ENCODE data around the gene FGD3. TPM values are rescaled to one million over a fixed set of nuclear protein-coding genes. Genes with fewer than 3 reads are reported as not detected.

Gene FGD3
- total RNA-seq, 1 donor from 2014 or later, result 0.09 TPM

DNA sequence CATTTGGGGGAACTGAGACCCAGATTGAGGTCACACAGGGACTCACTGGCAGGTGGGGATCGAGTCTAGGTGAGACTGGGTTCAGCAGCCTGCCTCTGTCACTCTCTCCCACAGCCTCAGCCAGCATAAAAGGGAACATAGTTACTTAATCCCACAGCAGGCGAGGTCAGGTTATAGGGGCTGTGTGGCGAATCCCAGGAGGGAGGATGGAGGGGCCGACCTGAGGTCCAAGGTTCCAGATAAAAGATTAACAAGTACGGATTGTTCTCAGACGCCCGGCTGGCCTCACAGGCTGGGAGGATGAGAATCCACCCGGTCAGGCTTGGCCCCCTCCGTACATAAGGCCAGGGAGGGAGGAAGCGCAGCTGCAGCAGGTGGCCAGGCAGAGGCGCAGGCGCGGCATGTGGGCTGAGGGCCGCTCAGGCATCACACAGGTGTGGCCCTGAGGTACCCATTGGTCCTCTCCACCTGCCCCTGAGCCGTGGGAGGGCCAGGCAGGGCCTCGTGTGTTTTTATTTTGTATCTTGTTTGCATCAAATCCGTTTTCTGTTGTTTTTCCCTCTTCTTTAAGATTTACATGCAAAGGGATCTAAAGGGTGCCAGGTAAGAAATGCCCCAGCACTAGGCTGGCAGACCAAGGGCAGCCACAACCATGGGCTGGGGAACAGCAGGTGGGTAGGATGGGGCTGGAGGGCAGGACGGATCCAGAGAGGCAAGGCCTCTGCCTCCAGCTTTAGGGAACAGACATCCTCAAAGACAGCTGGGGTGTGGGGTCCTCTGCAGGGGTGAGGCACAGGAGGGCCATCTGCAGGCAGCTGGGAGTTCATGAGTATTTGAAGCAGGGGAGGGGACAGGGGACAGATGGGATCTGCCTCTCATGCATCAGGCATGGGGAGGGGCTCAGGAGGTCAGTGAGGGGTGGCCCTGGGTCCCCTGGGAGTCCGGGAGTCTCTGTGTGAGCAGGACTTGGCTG is 114.8 kb downstream of the FGD3 start:
- no peak overlapping the region for H3K9ac ChIP-seq (ENCODE audit: low read length)
- FAIRE-seq (no peak), DNase-seq (ENCODE audit: low read depth) (no peak)
- H3K27ac Mint-ChIP-seq (ENCODE audit: unreplicated experiment), result no peak overlapping the region
- H3K4me1 ChIP-seq (ENCODE audit: insufficient read depth, low read length), result peaks cover 7% of the 10 kb centered on the region
- H3K27ac ChIP-seq (ENCODE audit: low read depth, low read length), result no peak overlapping the region
- no peaks in the 10 kb centered on the region for H3K36me3 Mint-ChIP-seq (ENCODE audit: low read depth, unreplicated experiment)
- no peak overlapping the region for H2AFZ ChIP-seq (ENCODE audit: low read depth, low read length)
- H3K9me3 ChIP-seq (ENCODE audit: insufficient read depth, low read depth, low read length), result no peaks in the 10 kb centered on the region
- no peaks in the 10 kb centered on the region for H4K20me1 ChIP-seq (ENCODE audit: insufficient read depth, low read length)
- TF ChIP-seq EZH2 (IDR thresholded peaks at IDR 0.05; ENCODE audit: insufficient read depth, low read length) (no peak), CTCF (IDR thresholded peaks at IDR 0.05; ENCODE audit: insufficient read depth, low read depth, low read length) (no peak)
- no peak overlapping the region for H3K4me3 ChIP-seq (ENCODE audit: insufficient read depth, low read depth, low read length)
- no peak overlapping the region for H3K4me3 Mint-ChIP-seq (ENCODE audit: unreplicated experiment)
- H3K36me3 ChIP-seq (ENCODE audit: insufficient read depth, low read length), result no peaks in the 10 kb centered on the region
- H3K4me2 ChIP-seq (ENCODE audit: low read length), result no peak overlapping the region
- H3K27me3 ChIP-seq (ENCODE audit: insufficient read depth, low read length), result peaks cover 2% of the 10 kb centered on the region
- H3K9me3 Mint-ChIP-seq (ENCODE audit: unreplicated experiment), result no peaks in the 10 kb centered on the region
- no peaks in the 10 kb centered on the region for H3K4me1 Mint-ChIP-seq (ENCODE audit: low read depth, unreplicated experiment)
- peaks cover 35% of the 10 kb centered on the region for H3K27me3 Mint-ChIP-seq (ENCODE audit: low read depth, unreplicated experiment)
- no peaks in the 10 kb centered on the region for H3K79me2 ChIP-seq (ENCODE audit: insufficient read depth, low read length)

DNA sequence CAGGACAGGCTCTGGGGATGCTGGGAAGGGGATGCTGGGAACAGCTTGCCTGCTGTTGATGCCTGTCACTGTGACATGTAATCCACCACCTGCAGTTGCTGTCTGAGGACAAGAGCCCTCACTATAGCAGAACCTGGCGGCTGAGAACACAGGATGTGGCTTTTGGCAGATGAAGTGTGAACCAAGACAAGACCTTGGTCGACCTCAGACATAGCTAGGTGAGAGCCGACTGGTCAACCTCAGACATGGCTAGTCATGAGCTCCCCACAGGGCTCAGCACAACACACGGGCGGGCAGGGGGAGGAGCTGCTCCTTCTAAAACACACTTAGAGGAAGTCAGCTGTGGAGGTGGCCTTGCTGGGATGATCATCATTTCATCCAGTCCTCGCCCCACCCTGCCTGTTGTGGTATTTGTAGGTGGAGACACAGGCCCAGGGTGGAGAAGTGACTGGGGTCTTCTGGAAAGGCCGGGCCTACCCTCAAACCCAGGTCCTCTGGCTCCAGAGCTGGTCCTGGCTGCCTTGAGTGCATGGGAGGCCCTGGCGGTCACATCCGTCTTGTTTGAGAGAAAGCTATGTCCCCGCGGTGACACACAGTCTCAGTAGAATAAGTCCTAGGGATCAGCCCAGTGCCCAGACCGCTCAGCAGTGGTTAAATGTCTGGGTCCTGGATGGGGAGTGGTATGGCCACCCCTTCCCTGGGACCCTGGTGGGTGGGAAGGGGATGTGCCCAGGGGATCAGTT is 117.2 kb downstream of the FGD3 start:
- Histone ChIP-seq H3K9ac (ENCODE audit: low read length) (no peak overlapping the region), H3K4me2 (ENCODE audit: low read length) (no peak overlapping the region), H3K4me3 (ENCODE audit: insufficient read depth, low read depth, low read length) (no peak overlapping the region), H3K4me1 (ENCODE audit: insufficient read depth, low read length) (peaks cover 7% of the 10 kb centered on the region), H3K9me3 (ENCODE audit: insufficient read depth, low read depth, low read length) (no peaks in the 10 kb centered on the region), H3K79me2 (ENCODE audit: insufficient read depth, low read length) (no peaks in the 10 kb centered on the region), H3K27ac (ENCODE audit: low read depth, low read length) (no peak overlapping the region), H4K20me1 (ENCODE audit: insufficient read depth, low read length) (no peaks in the 10 kb centered on the region), H2AFZ (ENCODE audit: low read depth, low read length) (peak overlapping the region; percentile 5), H3K27me3 (ENCODE audit: insufficient read depth, low read length) (peaks cover 2% of the 10 kb centered on the region), H3K36me3 (ENCODE audit: insufficient read depth, low read length) (no peaks in the 10 kb centered on the region)
- FAIRE-seq (no peak), DNase-seq (ENCODE audit: low read depth) (peak; percentile 39)
- TF ChIP-seq CTCF (IDR thresholded peaks at IDR 0.05; ENCODE audit: insufficient read depth, low read depth, low read length) (no peak), EZH2 (IDR thresholded peaks at IDR 0.05; ENCODE audit: insufficient read depth, low read length) (no peak)
- H3K36me3 Mint-ChIP-seq (ENCODE audit: low read depth, unreplicated experiment), result no peaks in the 10 kb centered on the region
- no peaks in the 10 kb centered on the region for H3K9me3 Mint-ChIP-seq (ENCODE audit: unreplicated experiment)
- H3K27ac Mint-ChIP-seq (ENCODE audit: unreplicated experiment), result no peak overlapping the region
- H3K4me1 Mint-ChIP-seq (ENCODE audit: low read depth, unreplicated experiment), result no peaks in the 10 kb centered on the region
- H3K27me3 Mint-ChIP-seq (ENCODE audit: low read depth, unreplicated experiment), result peaks cover 31% of the 10 kb centered on the region
- H3K4me3 Mint-ChIP-seq (ENCODE audit: unreplicated experiment), result no peak overlapping the region

Data from astrocyte (in vitro differentiated cells and primary cell).